Trophoblast cell (in vitro differentiated cells and primary cell): Measurements from ENCODE around the gene PSMB3.

ENCODE experiments used
- DNase-seq, 2 donors: peaks; one replicate each; pipeline ENCODE4 v3.0.0-alpha.2; 2016
- H2AFZ ChIP-seq: 2 replicates; pipeline ENCODE4 v1.6.1; 2013; ENCODE audit warnings: low read length, moderate library complexity, mild to moderate bottlenecking; ENCODE audit not compliant: insufficient read depth, poor library complexity
- H2AK5ac ChIP-seq: 2 replicates; pipeline ENCODE4 v1.6.1; 2013; ENCODE audit warnings: mild to moderate bottlenecking, low read length
- H2BK120ac ChIP-seq: 2 replicates; pipeline ENCODE4 v1.6.1; 2013; ENCODE audit warnings: low read length, mild to moderate bottlenecking, moderate library complexity; ENCODE audit not compliant: insufficient read depth, poor library complexity
- H2BK12ac ChIP-seq: 2 replicates; pipeline ENCODE4 v1.6.1; 2013; ENCODE audit warnings: mild to moderate bottlenecking, low read length, moderate library complexity
- H2BK5ac ChIP-seq: 2 replicates; pipeline ENCODE4 v1.6.1; 2013; ENCODE audit warnings: low read length, low read depth, moderate library complexity, mild to moderate bottlenecking; ENCODE audit not compliant: poor library complexity
- H3K14ac ChIP-seq: 2 replicates; pipeline ENCODE4 v1.6.1; 2013; ENCODE audit warnings: mild to moderate bottlenecking, low read length
- H3K18ac ChIP-seq: 2 replicates; pipeline ENCODE4 v1.6.1; 2013; ENCODE audit warnings: mild to moderate bottlenecking, low read length
- H3K23ac ChIP-seq: 2 replicates; pipeline ENCODE4 v1.6.1; 2013; ENCODE audit warnings: low read length
- H3K27ac ChIP-seq: 2 replicates; pipeline ENCODE4 v1.5.1; 2013; ENCODE audit warnings: low read depth, mild to moderate bottlenecking, inconsistent platforms, low read length, moderate library complexity
- H3K27me3 ChIP-seq: 2 replicates; pipeline ENCODE4 v1.6.1; 2013; ENCODE audit warnings: inconsistent platforms, mild to moderate bottlenecking, low read length, moderate library complexity; ENCODE audit not compliant: insufficient read depth
- H3K36me3 ChIP-seq, 2 experiments: 1 replicate in 1 of 2; 2 replicates in 1 of 2; pipeline ENCODE4 v1.6.1; 2013; ENCODE audit warnings: low read length in 2 of 2, mild to moderate bottlenecking in 2 of 2, moderate library complexity in 1 of 2; ENCODE audit not compliant: insufficient read depth in 2 of 2, control insufficient read depth in 1 of 2
- H3K4ac ChIP-seq: 2 replicates; pipeline ENCODE4 v1.6.1; 2013; ENCODE audit warnings: low read depth, mild to moderate bottlenecking, low read length, moderate library complexity
- H3K4me1 ChIP-seq, 2 experiments: 1 replicate in 1 of 2; 2 replicates in 1 of 2; pipeline ENCODE4 v1.6.1; 2013; ENCODE audit warnings: low read length in 2 of 2, mild to moderate bottlenecking in 2 of 2, moderate library complexity in 1 of 2; ENCODE audit not compliant: insufficient read depth in 2 of 2, control insufficient read depth in 1 of 2
- H3K4me2 ChIP-seq: 2 replicates; pipeline ENCODE4 v1.6.1; 2013; ENCODE audit warnings: inconsistent platforms, mild to moderate bottlenecking, low read length, moderate library complexity
- H3K4me3 ChIP-seq: 2 replicates; pipeline ENCODE4 v1.5.1; 2013; ENCODE audit warnings: mild to moderate bottlenecking, low read depth, low read length, inconsistent platforms
- H3K79me1 ChIP-seq: one replicate; pipeline ENCODE4 v1.6.1; 2013; ENCODE audit warnings: low read length
- H3K79me2 ChIP-seq: 2 replicates; pipeline ENCODE4 v1.6.1; 2013; ENCODE audit warnings: low read length, mild to moderate bottlenecking; ENCODE audit not compliant: control insufficient read depth, insufficient read depth, poor library complexity
- H3K9ac ChIP-seq: 2 replicates; pipeline ENCODE4 v1.6.1; 2013; ENCODE audit warnings: mild to moderate bottlenecking, low read length
- H3K9me3 ChIP-seq: 2 replicates; pipeline ENCODE4 v1.6.1; 2013; ENCODE audit warnings: low read depth, mild to moderate bottlenecking, control low read depth, inconsistent platforms, low read length; ENCODE audit not compliant: insufficient read depth
- H4K12ac ChIP-seq: 2 replicates; pipeline ENCODE4 v1.6.1; 2013; ENCODE audit warnings: low read depth, mild to moderate bottlenecking, low read length, moderate library complexity
- H4K8ac ChIP-seq: 2 replicates; pipeline ENCODE4 v1.6.1; 2013; ENCODE audit warnings: low read depth, mild to moderate bottlenecking, low read length, moderate library complexity
- H4K91ac ChIP-seq: one replicate; pipeline ENCODE4 v1.6.1; 2013; ENCODE audit warnings: low read depth, mild to moderate bottlenecking, low read length, moderate library complexity
- WGBS: extraction: QIAGEN DNeasy Blood & Tissue Kit; methylation state at CpG from one replicate; pipeline ENCODE4 v1.1.7; 2013; ENCODE audit warnings: missing lambda C conversion rate; ENCODE audit not compliant: insufficient read length, insufficient coverage; ENCODE audit errors: extremely low coverage; 5-methylcytosine and 5-hydroxymethylcytosine counted together

PSMB3 gene

DNA sequence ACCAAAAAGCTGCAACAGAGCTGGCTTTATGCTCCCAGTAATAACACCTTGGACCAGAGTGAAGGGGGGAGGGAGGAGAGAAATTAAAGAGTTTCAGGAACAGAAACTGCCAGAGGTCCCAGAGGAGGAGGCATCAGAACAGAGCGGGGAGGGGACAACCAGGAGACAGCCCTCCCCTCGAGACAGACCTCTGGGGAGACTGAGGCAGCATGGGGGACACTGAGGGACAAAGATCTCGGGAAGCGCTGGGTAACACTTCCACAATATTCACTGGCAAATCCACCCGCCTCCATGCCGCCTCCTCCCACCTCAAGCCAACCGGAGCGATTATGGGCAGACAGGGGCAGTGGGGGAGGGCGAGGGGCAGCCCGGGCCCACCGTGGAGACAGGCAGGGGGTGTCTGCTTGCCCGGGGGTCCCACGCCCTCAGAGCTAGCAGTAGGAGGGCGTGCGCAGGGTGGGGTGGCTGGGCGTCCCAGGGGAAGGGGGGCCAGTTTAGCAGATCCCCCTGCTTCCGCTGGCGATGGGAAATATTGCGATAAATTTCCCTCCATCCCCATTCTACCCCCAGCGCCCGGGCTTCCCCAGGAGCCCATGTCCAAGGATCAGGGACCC lies 5.6 kb upstream of the PSMB3 start:
- peak overlapping the region; percentile 84 for H3K4me2 ChIP-seq
- H3K9me3 ChIP-seq: no peaks in the 10 kb centered on the region
- H3K4ac ChIP-seq: peak overlapping the region; percentile 22
- H3K79me1 ChIP-seq: peaks cover 22% of the 10 kb centered on the region
- no peak overlapping the region for H4K12ac ChIP-seq
- peaks cover 13 to 22% of the 10 kb centered on the region in 2 experiments for H3K4me1 ChIP-seq
- peak overlapping the region; percentile 10 for H3K14ac ChIP-seq
- H3K27me3 ChIP-seq: no peaks in the 10 kb centered on the region
- no CpG with 5 or more reads among the region's 21 CpGs for WGBS
- peak overlapping the region; percentile 94 for H3K4me3 ChIP-seq
- H3K18ac ChIP-seq: no peak overlapping the region
- H3K23ac ChIP-seq: no peak overlapping the region
- no peak overlapping the region for H4K8ac ChIP-seq
- no peak for DNase-seq
- H2BK120ac ChIP-seq: no peak overlapping the region
- H2AFZ ChIP-seq: no peak overlapping the region
- no peak overlapping the region for H2AK5ac ChIP-seq
- H2BK5ac ChIP-seq: no peak overlapping the region
- peaks cover 8 to 10% of the 10 kb centered on the region in 2 experiments for H3K36me3 ChIP-seq
- H3K9ac ChIP-seq: peak overlapping the region; percentile 28
- H3K79me2 ChIP-seq: peaks cover 33% of the 10 kb centered on the region
- H3K27ac ChIP-seq: no peak overlapping the region
- no peak overlapping the region for H4K91ac ChIP-seq
- H2BK12ac ChIP-seq: no peak overlapping the region

- Histone ChIP-seq H4K91ac (peak overlapping the region; percentile 98), H4K8ac (peak overlapping the region; percentile 88), H3K27ac (peak overlapping the region; percentile 57), H3K4me2 (peak overlapping the region; percentile 84), H4K12ac (peak overlapping the region; percentile 83), H3K79me2 (peaks cover 32% of the 10 kb centered on the region), H3K23ac (no peak overlapping the region), H2BK12ac (peak overlapping the region; percentile 46), H3K4me3 (peak overlapping the region; percentile 94), H3K79me1 (peaks cover 24% of the 10 kb centered on the region), H2BK5ac (peak overlapping the region; percentile 90), H3K9ac (peak overlapping the region; percentile 89), H3K4ac (peak overlapping the region; percentile 98), H2AFZ (peak overlapping the region; percentile 48), H3K36me3 (peaks cover 4 to 5% of the 10 kb centered on the region in 2 experiments), H3K4me1 (peaks cover 13 to 22% of the 10 kb centered on the region in 2 experiments), H2BK120ac (peak overlapping the region; percentile 82), H2AK5ac (peak overlapping the region; percentile 93), H3K14ac (peak overlapping the region; percentile 98), H3K18ac (peak overlapping the region; percentile 98), H3K9me3 (no peaks in the 10 kb centered on the region), H3K27me3 (no peaks in the 10 kb centered on the region)
- DNase-seq: no peak
- WGBS: no CpG with 5 or more reads among the region's 64 CpGs
These were observed 4.9 kb upstream of the PSMB3 start for GRCh38 chr17:38747463-38748148.

DNA sequence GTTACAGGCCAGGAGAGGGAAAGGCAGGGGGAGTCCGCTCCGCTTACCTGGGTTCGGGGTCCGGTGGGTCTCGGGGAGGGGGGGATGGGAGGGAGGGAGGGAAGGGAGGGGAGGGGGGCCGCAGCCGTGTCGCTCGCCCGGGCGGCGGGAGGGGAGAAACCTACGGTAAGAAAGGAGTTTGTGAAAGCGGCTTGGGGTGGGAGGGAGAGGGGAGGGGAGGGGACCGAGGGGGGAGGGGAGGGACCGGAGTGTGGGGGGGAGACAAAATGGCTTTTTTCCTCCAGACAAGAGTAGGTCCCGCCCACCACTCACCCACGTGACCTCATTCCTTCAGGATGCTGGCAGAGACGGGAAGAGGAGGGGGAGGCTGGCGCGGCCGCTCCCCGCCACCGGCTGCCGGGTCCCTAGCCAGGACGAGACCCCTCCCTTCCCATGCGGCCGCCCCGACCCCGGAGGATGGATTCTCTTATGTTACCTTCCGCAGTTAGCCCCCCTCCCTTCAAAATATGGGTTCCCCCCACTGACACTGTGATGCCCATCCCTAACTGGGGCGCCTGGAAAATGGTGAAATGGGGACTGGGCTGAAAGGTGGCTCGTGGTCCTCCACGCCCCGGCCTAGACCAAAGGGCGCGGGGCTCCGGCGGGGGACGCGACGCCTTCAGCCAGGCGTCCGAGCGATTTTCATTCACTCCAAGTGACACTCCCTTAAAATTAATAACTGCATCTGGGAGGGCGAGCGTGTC lies 4.2 kb upstream of the PSMB3 start, which contains the start of gene PCGF2:
Gene PCGF2, minus strand, starts transcription at position 188 of the 743 bp plus-strand sequence. CDS start 7,934 bp downstream, outside the sequence.
- Histone ChIP-seq H2BK120ac (peak within 1 kb of the TSS; percentile 82), H3K27ac (peak within 1 kb of the TSS; percentile 80), H4K91ac (peak within 1 kb of the TSS; percentile 98), H2BK5ac (peak within 1 kb of the TSS; percentile 90), H3K36me3 (peaks cover 2 to 3% of the 10 kb centered on the region in 2 experiments), H3K23ac (no peak within 1 kb of the TSS), H3K14ac (peak within 1 kb of the TSS; percentile 98), H3K4me3 (peak within 1 kb of the TSS; percentile 94), H2AFZ (peak within 1 kb of the TSS; percentile 48), H3K4me2 (peak within 1 kb of the TSS; percentile 89), H3K79me1 (peaks cover 30% of the 10 kb centered on the region), H3K4ac (peak within 1 kb of the TSS; percentile 98), H3K79me2 (peaks cover 40% of the 10 kb centered on the region), H2AK5ac (peak within 1 kb of the TSS; percentile 93), H3K9me3 (no peaks in the 10 kb centered on the region), H3K27me3 (no peaks in the 10 kb centered on the region), H4K12ac (peak within 1 kb of the TSS; percentile 83), H3K9ac (peak within 1 kb of the TSS; percentile 89), H2BK12ac (peak within 1 kb of the TSS; percentile 46), H3K18ac (peak within 1 kb of the TSS; percentile 98), H4K8ac (peak within 1 kb of the TSS; percentile 88), H3K4me1 (peaks cover 15 to 26% of the 10 kb centered on the region in 2 experiments)
- WGBS: no CpG with 5 or more reads among the region's 47 CpGs
- DNase-seq: peak; percentile 79

GRCh38 chr17:38748892-38749222 lies 3.7 kb upstream of the PSMB3 start:
- H3K27ac ChIP-seq: peak overlapping the region; percentile 80
- no peak overlapping the region for H2BK12ac ChIP-seq
- peak overlapping the region; percentile 61 for H4K12ac ChIP-seq
- peak overlapping the region; percentile 50 for H3K4ac ChIP-seq
- H4K91ac ChIP-seq: peak overlapping the region; percentile 81
- H3K9me3 ChIP-seq: no peaks in the 10 kb centered on the region
- H4K8ac ChIP-seq: peak overlapping the region; percentile 82
- no CpG with 5 or more reads among the region's 32 CpGs for WGBS
- no peak overlapping the region for H2BK5ac ChIP-seq
- H3K4me1 ChIP-seq: peaks cover 15 to 26% of the 10 kb centered on the region in 2 experiments
- peak overlapping the region; percentile 87 for H3K14ac ChIP-seq
- H2AK5ac ChIP-seq: peak overlapping the region; percentile 53
- H3K23ac ChIP-seq: no peak overlapping the region
- peaks cover 39% of the 10 kb centered on the region for H3K79me2 ChIP-seq
- DNase-seq: no peak
- peak overlapping the region; percentile 48 for H2BK120ac ChIP-seq
- no peaks in the 10 kb centered on the region for H3K27me3 ChIP-seq
- peak overlapping the region; percentile 71 for H3K9ac ChIP-seq
- peaks cover 2 to 6% of the 10 kb centered on the region in 2 experiments for H3K36me3 ChIP-seq
- peak overlapping the region; percentile 89 for H3K4me2 ChIP-seq
- H2AFZ ChIP-seq: peak overlapping the region; percentile 35
- peaks cover 30% of the 10 kb centered on the region for H3K79me1 ChIP-seq
- peak overlapping the region; percentile 71 for H3K18ac ChIP-seq
- H3K4me3 ChIP-seq: peak overlapping the region; percentile 70
